ENCODE data around the gene ZMYM4. TPM values are rescaled to one million over a fixed set of nuclear protein-coding genes. Genes with fewer than 3 reads are reported as not detected.

The ZMYM4 gene
- polyA plus RNA-seq, 1 donor from 2014 or later = 36.1 TPM

DNA sequence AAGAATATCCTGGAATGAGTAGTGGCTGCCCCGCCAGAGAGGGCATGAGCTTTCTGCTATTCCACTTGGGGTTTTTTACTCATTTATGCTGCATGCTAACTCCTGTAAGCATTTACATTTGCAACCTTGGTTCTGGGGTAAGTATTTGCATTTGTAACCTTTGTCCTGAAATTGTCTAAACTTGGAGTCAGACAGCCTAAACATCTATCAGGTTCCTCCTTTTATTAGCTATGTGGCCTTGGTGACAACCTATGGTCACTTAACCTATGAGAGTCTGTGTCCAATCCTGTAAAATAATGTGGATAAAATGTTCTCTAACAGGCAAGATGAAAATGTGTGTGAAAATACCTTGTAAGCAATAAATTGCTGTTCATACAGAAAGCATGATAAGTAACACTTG lies 8.9 kb upstream of the ZMYM4 start:
- Histone ChIP-seq H4K20me1 (ENCODE audit: insufficient read depth) (no peaks in the 10 kb centered on the region), H3K4me2 (ENCODE audit: low read length) (no peak overlapping the region), H3K9me2 (ENCODE audit: insufficient read depth, low read length) (no peaks in the 10 kb centered on the region), H3K36me3 (ENCODE audit: insufficient read depth, low read length) (no peaks in the 10 kb centered on the region), H3K27ac (ENCODE audit: low read length) (no peak overlapping the region), H3K4me3 (ENCODE audit: low read length) (no peak overlapping the region), H3F3A (ENCODE audit: insufficient read depth, low read length, poor library complexity, severe bottlenecking) (no peaks in the 10 kb centered on the region), H3K9ac (ENCODE audit: low read length) (no peak overlapping the region), H3K79me2 (replicated peaks; ENCODE audit: insufficient read depth, low read length) (no peaks in the 10 kb centered on the region), H2AFZ (ENCODE audit: low read depth, low read length) (no peak overlapping the region), H3K27me3 (ENCODE audit: insufficient read depth, low read depth, low read length) (no peaks in the 10 kb centered on the region), H3K9me3 (ENCODE audit: low read length) (no peaks in the 10 kb centered on the region)
- TF ChIP-seq POLR2AphosphoS5 (IDR thresholded peaks at IDR 0.05) (no peak), EZH2 (IDR thresholded peaks at IDR 0.05; ENCODE audit: borderline replicate concordance, insufficient read depth, low read length, poor library complexity, severe bottlenecking) (no peak), RAD21 (conservative IDR thresholded peaks at IDR 0.05) (no peak), EP300 (conservative IDR thresholded peaks at IDR 0.05; ENCODE audit: poor library complexity, severe bottlenecking) (no peak), MXI1 (conservative IDR thresholded peaks at IDR 0.05; ENCODE audit: poor library complexity, severe bottlenecking) (no peak), CTCF (IDR thresholded peaks at IDR 0.05; ENCODE audit: poor library complexity, severe bottlenecking) (no peak), SMC3 (conservative IDR thresholded peaks at IDR 0.05; ENCODE audit: poor library complexity) (no peak), TAF1 (IDR thresholded peaks at IDR 0.05; ENCODE audit: low read depth) (no peak)
- TF ChIP-seq, protein P1, sequence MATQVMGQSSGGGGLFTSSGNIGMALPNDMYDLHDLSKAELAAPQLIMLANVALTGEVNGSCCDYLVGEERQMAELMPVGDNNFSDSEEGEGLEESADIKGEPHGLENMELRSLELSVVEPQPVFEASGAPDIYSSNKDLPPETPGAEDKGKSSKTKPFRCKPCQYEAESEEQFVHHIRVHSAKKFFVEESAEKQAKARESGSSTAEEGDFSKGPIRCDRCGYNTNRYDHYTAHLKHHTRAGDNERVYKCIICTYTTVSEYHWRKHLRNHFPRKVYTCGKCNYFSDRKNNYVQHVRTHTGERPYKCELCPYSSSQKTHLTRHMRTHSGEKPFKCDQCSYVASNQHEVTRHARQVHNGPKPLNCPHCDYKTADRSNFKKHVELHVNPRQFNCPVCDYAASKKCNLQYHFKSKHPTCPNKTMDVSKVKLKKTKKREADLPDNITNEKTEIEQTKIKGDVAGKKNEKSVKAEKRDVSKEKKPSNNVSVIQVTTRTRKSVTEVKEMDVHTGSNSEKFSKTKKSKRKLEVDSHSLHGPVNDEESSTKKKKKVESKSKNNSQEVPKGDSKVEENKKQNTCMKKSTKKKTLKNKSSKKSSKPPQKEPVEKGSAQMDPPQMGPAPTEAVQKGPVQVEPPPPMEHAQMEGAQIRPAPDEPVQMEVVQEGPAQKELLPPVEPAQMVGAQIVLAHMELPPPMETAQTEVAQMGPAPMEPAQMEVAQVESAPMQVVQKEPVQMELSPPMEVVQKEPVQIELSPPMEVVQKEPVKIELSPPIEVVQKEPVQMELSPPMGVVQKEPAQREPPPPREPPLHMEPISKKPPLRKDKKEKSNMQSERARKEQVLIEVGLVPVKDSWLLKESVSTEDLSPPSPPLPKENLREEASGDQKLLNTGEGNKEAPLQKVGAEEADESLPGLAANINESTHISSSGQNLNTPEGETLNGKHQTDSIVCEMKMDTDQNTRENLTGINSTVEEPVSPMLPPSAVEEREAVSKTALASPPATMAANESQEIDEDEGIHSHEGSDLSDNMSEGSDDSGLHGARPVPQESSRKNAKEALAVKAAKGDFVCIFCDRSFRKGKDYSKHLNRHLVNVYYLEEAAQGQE (IDR thresholded peaks at IDR 0.05; ENCODE audit: borderline replicate concordance) = no peak

DNA sequence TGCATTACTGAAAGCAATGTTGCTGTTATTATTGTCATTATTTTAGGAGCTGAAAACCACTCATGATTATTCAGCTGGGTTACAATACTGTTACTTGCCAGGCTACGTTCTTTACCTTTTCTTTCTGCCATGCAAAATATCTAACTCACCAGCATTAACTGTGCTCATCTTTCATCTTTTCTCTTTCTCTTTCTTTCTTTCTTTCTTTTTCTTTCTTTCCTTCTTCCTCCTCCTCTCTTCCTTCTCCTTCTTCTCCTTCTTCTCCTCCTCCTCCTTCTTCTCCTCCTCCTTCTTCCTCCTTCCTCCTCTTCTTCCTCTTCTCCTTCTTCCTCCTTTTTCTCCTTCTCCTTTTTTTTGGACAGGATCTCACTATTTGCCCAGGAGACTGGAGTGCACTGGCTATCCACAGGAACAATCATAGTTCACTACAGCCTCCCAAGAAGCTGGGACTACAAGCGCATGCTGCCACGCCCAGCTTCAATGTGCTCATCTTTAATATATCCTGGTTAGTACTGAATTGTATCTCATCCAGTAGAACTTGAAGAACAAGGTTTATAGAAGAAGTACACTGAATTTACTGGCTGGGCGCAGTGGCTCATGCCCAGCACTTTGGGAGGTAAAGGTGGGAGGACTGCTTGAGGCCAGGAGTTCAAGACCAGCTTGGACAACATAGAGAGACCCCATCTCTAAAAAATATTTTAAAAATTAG lies 6.9 kb upstream of the ZMYM4 start:
- TF ChIP-seq, protein P1 (IDR thresholded peaks at IDR 0.05; ENCODE audit: borderline replicate concordance) = no peak
- no peak for TF ChIP-seq POLR2AphosphoS5 (IDR thresholded peaks at IDR 0.05)
- TF ChIP-seq SMC3 (conservative IDR thresholded peaks at IDR 0.05; ENCODE audit: poor library complexity) = no peak
- no peak for TF ChIP-seq RAD21 (conservative IDR thresholded peaks at IDR 0.05)
- no peak for TF ChIP-seq EP300 (conservative IDR thresholded peaks at IDR 0.05; ENCODE audit: poor library complexity, severe bottlenecking)
- TF ChIP-seq CTCF (IDR thresholded peaks at IDR 0.05; ENCODE audit: poor library complexity, severe bottlenecking) = no peak
- no peak for TF ChIP-seq MXI1 (conservative IDR thresholded peaks at IDR 0.05; ENCODE audit: poor library complexity, severe bottlenecking)
- TF ChIP-seq EZH2 (IDR thresholded peaks at IDR 0.05; ENCODE audit: borderline replicate concordance, insufficient read depth, low read length, poor library complexity, severe bottlenecking) = no peak
- TF ChIP-seq TAF1 (IDR thresholded peaks at IDR 0.05; ENCODE audit: low read depth) = no peak
- no peak overlapping the region for H3K27ac ChIP-seq (ENCODE audit: low read length)
- H3K79me2 ChIP-seq (replicated peaks; ENCODE audit: insufficient read depth, low read length) = no peaks in the 10 kb centered on the region
- no peak overlapping the region for H3K4me2 ChIP-seq (ENCODE audit: low read length)
- H3K4me3 ChIP-seq (ENCODE audit: low read length) = no peak overlapping the region
- H3K27me3 ChIP-seq (ENCODE audit: insufficient read depth, low read depth, low read length) = no peaks in the 10 kb centered on the region
- H3F3A ChIP-seq (ENCODE audit: insufficient read depth, low read length, poor library complexity, severe bottlenecking) = no peaks in the 10 kb centered on the region
- H3K36me3 ChIP-seq (ENCODE audit: insufficient read depth, low read length) = no peaks in the 10 kb centered on the region
- H3K9me3 ChIP-seq (ENCODE audit: low read length) = no peaks in the 10 kb centered on the region
- no peak overlapping the region for H3K9ac ChIP-seq (ENCODE audit: low read length)
- H4K20me1 ChIP-seq (ENCODE audit: insufficient read depth) = no peaks in the 10 kb centered on the region
- no peak overlapping the region for H2AFZ ChIP-seq (ENCODE audit: low read depth, low read length)
- no peaks in the 10 kb centered on the region for H3K9me2 ChIP-seq (ENCODE audit: insufficient read depth, low read length)

Measured in neural cell (in vitro differentiated cells).